K562 (cell line): ENCODE data around the gene BCL3. TPM values are rescaled to one million over a fixed set of nuclear protein-coding genes. Genes with fewer than 3 reads are reported as not detected.

Source experiments
- CREB3L1 ChIP-seq: fragments of 450-650 bp; IDR thresholded peaks from 2 replicates; pipeline ENCODE4 v1.6.1; 2014; ENCODE audit warnings: low read depth, mild to moderate bottlenecking, moderate library complexity, borderline replicate concordance
- GATA2 ChIP-seq: sonication (generic); formaldehyde crosslinking; IDR thresholded peaks from 2 replicates; pipeline ENCODE4 v1.4.0; 2020; ENCODE audit warnings: mild to moderate bottlenecking, missing genetic modification reagents
- HSF4 ChIP-seq: fragments of 250-450 bp; sonication (Bioruptor Pico); IDR thresholded peaks from 2 replicates; pipeline ENCODE4 v2.1.2; 2022; ENCODE audit warnings: mild to moderate bottlenecking, moderate library complexity, borderline replicate concordance
- JUND ChIP-seq, 2 experiments: IDR thresholded peaks; 2 replicates in 1 of 2; 3 replicates in 1 of 2; pipeline ENCODE4 v1.6.1; 2011; ENCODE audit warnings: borderline replicate concordance in 2 of 2, low read depth in 2 of 2, low read length in 2 of 2, improper control_type of control experiment in 1 of 2, missing biosample characterization in 1 of 2, missing genetic modification characterization in 1 of 2, missing genetic modification reagents in 1 of 2
- POLR3A ChIP-seq: IDR thresholded peaks from 2 replicates; pipeline ENCODE4 v1.6.1; 2011; ENCODE audit warnings: borderline replicate concordance, mild to moderate bottlenecking, moderate library complexity; ENCODE audit not compliant: insufficient read length, insufficient read depth; ENCODE audit errors: extremely low read depth
- RBM25 ChIP-seq: fragments of 200-400 bp; formaldehyde crosslinking; IDR thresholded peaks from 2 replicates; pipeline ENCODE4 v1.6.1; 2018; ENCODE audit warnings: low read length, low read depth, moderate library complexity; ENCODE audit not compliant: severe bottlenecking
- RBM34 ChIP-seq: fragments of 200-400 bp; formaldehyde crosslinking; IDR thresholded peaks from 2 replicates; pipeline ENCODE4 v1.6.1; 2018; ENCODE audit warnings: low read length, borderline replicate concordance; ENCODE audit not compliant: insufficient read depth
- SMAD3 ChIP-seq: fragments of 450-650 bp; formaldehyde crosslinking; conservative IDR thresholded peaks from 2 replicates; pipeline ENCODE4 v1.4.0; 2020; ENCODE audit warnings: mild to moderate bottlenecking
- SRSF3 ChIP-seq: fragments of 200-400 bp; formaldehyde crosslinking; IDR thresholded peaks from 2 replicates; pipeline ENCODE4 v1.6.1; 2016; ENCODE audit warnings: mild to moderate bottlenecking, low read length, moderate library complexity; ENCODE audit not compliant: insufficient read depth
- TBP ChIP-seq: optimal IDR thresholded peaks from 2 replicates; pipeline ENCODE3; 2011; ENCODE audit warnings: low read depth, low read length, improper control_type of control experiment
- ZBTB26 ChIP-seq: fragments of 450-650 bp; formaldehyde crosslinking; IDR thresholded peaks from 2 replicates; pipeline ENCODE4 v1.4.0; 2022; ENCODE audit warnings: missing genetic modification characterization
- ZFX ChIP-seq: sonication (generic); formaldehyde crosslinking; IDR thresholded peaks from 2 replicates; pipeline ENCODE4 v1.8.0; 2022; ENCODE audit warnings: mild to moderate bottlenecking, missing genetic modification reagents, moderate library complexity
- ZNF717 ChIP-seq: fragments of 250-450 bp; sonication (Bioruptor Pico); IDR thresholded peaks from 2 replicates; pipeline ENCODE4 v1.5.0; 2021
- ZNF77 ChIP-seq: fragments of 250-450 bp; sonication (Bioruptor Pico); IDR thresholded peaks from 2 replicates; pipeline ENCODE4 v1.5.0; 2020
- ZNF785 ChIP-seq: fragments of 250-450 bp; sonication (Bioruptor Pico); IDR thresholded peaks from 2 replicates; pipeline ENCODE4 v1.4.0; 2020; ENCODE audit warnings: mild to moderate bottlenecking
- ZNF79 ChIP-seq: fragments of 250-450 bp; sonication (Bioruptor Pico); IDR thresholded peaks from 2 replicates; pipeline ENCODE4 v1.4.0; 2020; ENCODE audit warnings: low read depth, mild to moderate bottlenecking, moderate library complexity
- polyA plus RNA-seq, 8 experiments: library from polyadenylated mRNA; depleted of rRNA in 4 of 8; stranded (reverse) in 5 of 8; unstranded in 3 of 8; fragments of >200 nt; fragmentation: Nextera tagmentation in 2 of 8; fragmentation: Illumina TruSeq in 1 of 8; extraction: Ambion mirVana in 2 of 8; extraction: Trizol in 1 of 8; gene quantifications; 2 replicates each; pipeline versions ENCODE4 v1.2.1 to v1.2.3, GENCODE V29; 2011 to 2014; ENCODE audit warnings: inconsistent platforms in 1 of 8, missing spikeins in 1 of 8
- total RNA-seq, 7 experiments: library from RNA; depleted of rRNA in 6 of 7; stranded (reverse); fragments of >200 nt in 6 of 7; fragmentation: Illumina TruSeq in 2 of 7; extraction: Trizol in 2 of 7; gene quantifications; 2 replicates each; pipeline versions ENCODE4 v1.2.1 to v1.2.3, GENCODE V29; 2011 to 2021; ENCODE audit warnings: low replicate concordance in 1 of 7
- TF ChIP-seq, protein P1 (sequence below): sonication (generic); formaldehyde crosslinking; IDR thresholded peaks from 2 replicates; pipeline ENCODE4 v1.8.1; 2023; ENCODE audit warnings: missing genetic modification reagents, mild to moderate bottlenecking, borderline replicate concordance
- TF ChIP-seq, protein P2 (sequence below): fragments of 450-650 bp; IDR thresholded peaks from 2 replicates; pipeline ENCODE4 v1.6.1; 2016; ENCODE audit warnings: missing biosample characterization, missing genetic modification characterization

The BCL3 gene
- total and polyA plus RNA-seq, 9 of the 15 experiments (the other 6 are each of a cell fraction or from before 2014, with no cell fraction given): 0.03 to 2.4 (median 0.50) TPM; not detected in 1

GRCh38 chr19:44747739-44748425 is 626 bp upstream of the BCL3 start (continued):
- peak; percentile 64; the same call in 1 of the 2 replicates for TF ChIP-seq ZBTB26 (CRISPR knock-in tag)
- TF ChIP-seq TBP: no peak
- no peak for TF ChIP-seq RBM34
- TF ChIP-seq ZNF79 (CRISPR knock-in tag): no peak
- TF ChIP-seq RBM25: peak; percentile 57
- no peak for TF ChIP-seq POLR3A
- no peak for TF ChIP-seq HSF4 (CRISPR knock-in tag)
- no peak for TF ChIP-seq ZNF717
- TF ChIP-seq SMAD3 (CRISPR knock-in tag): no peak
- TF ChIP-seq CREB3L1: no peak
- no peak for TF ChIP-seq SRSF3
- TF ChIP-seq ZFX: no peak; the same call in 1 of the 2 replicates
- TF ChIP-seq, protein P1, sequence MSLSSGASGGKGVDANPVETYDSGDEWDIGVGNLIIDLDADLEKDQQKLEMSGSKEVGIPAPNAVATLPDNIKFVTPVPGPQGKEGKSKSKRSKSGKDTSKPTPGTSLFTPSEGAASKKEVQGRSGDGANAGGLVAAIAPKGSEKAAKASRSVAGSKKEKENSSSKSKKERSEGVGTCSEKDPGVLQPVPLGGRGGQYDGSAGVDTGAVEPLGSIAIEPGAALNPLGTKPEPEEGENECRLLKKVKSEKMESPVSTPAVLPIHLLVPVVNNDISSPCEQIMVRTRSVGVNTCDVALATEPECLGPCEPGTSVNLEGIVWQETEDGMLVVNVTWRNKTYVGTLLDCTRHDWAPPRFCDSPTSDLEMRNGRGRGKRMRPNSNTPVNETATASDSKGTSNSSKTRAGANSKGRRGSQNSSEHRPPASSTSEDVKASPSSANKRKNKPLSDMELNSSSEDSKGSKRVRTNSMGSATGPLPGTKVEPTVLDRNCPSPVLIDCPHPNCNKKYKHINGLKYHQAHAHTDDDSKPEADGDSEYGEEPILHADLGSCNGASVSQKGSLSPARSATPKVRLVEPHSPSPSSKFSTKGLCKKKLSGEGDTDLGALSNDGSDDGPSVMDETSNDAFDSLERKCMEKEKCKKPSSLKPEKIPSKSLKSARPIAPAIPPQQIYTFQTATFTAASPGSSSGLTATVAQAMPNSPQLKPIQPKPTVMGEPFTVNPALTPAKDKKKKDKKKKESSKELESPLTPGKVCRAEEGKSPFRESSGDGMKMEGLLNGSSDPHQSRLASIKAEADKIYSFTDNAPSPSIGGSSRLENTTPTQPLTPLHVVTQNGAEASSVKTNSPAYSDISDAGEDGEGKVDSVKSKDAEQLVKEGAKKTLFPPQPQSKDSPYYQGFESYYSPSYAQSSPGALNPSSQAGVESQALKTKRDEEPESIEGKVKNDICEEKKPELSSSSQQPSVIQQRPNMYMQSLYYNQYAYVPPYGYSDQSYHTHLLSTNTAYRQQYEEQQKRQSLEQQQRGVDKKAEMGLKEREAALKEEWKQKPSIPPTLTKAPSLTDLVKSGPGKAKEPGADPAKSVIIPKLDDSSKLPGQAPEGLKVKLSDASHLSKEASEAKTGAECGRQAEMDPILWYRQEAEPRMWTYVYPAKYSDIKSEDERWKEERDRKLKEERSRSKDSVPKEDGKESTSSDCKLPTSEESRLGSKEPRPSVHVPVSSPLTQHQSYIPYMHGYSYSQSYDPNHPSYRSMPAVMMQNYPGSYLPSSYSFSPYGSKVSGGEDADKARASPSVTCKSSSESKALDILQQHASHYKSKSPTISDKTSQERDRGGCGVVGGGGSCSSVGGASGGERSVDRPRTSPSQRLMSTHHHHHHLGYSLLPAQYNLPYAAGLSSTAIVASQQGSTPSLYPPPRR (CRISPR knock-in tag): no peak
- TF ChIP-seq, protein P2, sequence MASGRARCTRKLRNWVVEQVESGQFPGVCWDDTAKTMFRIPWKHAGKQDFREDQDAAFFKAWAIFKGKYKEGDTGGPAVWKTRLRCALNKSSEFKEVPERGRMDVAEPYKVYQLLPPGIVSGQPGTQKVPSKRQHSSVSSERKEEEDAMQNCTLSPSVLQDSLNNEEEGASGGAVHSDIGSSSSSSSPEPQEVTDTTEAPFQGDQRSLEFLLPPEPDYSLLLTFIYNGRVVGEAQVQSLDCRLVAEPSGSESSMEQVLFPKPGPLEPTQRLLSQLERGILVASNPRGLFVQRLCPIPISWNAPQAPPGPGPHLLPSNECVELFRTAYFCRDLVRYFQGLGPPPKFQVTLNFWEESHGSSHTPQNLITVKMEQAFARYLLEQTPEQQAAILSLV (tag): peak; percentile 28; the same call in 1 of the 2 replicates
- no peak for TF ChIP-seq GATA2 (CRISPR knock-in tag)
- no peak for TF ChIP-seq ZNF785 (CRISPR knock-in tag)
- 0 out of 2 replicates have a peak, but pooled peaks have one; percentile 20 for TF ChIP-seq JUND (IDR thresholded peaks at IDR 0.05; ENCODE audit: borderline replicate concordance, low read depth, low read length)
- no peak; the same call in 2 of the 3 replicates for TF ChIP-seq JUND (tag; IDR thresholded peaks at IDR 0.05; ENCODE audit: borderline replicate concordance, low read depth, low read length)
- no peak for TF ChIP-seq ZNF77 (CRISPR knock-in tag)
